GM19099 (cell line): ENCODE results near the gene PLOD3.

Experiments used
- POLR2A ChIP-seq: IDR thresholded peaks from 3 replicates; pipeline ENCODE4 v1.6.1; 2011; ENCODE audit warnings: low read depth; ENCODE audit not compliant: insufficient read length; ENCODE audit errors: extremely low read depth

The PLOD3 gene

DNA sequence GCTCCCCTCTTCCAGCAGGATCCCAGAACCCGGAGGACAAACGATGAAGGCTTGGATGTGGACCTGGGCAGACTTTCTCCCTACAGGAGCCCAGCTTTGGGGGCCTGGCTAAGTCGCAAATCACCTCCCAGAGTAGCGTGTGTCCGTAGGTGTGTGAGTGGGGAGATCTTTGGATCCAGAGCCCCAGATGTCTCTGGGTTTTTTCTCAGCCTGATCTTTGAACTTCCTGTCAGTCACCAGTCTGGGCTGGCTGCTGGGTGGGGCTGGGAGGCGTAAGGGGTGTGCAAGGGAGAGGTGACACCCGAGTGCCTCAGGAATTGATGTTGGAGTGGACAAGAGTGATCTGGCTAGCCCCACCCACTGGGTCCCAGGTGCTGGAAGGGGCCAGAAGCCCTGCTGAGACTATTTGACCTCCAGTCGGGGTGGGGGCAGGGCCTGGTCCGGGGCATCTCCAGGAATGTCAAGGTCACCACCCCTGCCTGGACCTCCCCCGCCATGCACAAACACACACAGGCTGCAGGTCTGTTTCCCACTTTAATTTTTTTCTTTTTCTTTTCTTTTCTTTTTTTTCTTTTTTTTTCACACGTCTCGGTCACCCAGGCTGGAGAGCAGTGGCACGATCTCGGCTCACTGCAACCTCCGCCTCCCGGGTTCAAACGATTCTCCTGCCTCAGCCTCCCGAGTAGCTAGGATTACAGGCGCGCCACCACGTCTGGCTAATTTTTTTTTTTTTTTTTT lies 16.4 kb downstream of the PLOD3 start, which contains the start of gene MOGAT3:
Gene MOGAT3, minus strand, starts transcription at position 175 of the 738 bp plus-strand sequence. CDS start 182 bp downstream, outside the sequence.
- no peak for TF ChIP-seq POLR2A

GRCh38 chr7:101200504-101200861 lies 16.9 kb downstream of the PLOD3 start:
- no peak for TF ChIP-seq POLR2A

GRCh38 chr7:101198476-101198875 lies 18.9 kb downstream of the PLOD3 start:
- TF ChIP-seq POLR2A: no peak

GRCh38 chr7:101197991-101198390 lies 19.4 kb downstream of the PLOD3 start:
- TF ChIP-seq POLR2A: no peak

- no peak for TF ChIP-seq POLR2A
Observed at GRCh38 chr7:101195884-101196283, 21.5 kb downstream of the PLOD3 start.

GRCh38 chr7:101189109-101189508 lies 28.3 kb downstream of the PLOD3 start:
- TF ChIP-seq POLR2A: no peak

DNA sequence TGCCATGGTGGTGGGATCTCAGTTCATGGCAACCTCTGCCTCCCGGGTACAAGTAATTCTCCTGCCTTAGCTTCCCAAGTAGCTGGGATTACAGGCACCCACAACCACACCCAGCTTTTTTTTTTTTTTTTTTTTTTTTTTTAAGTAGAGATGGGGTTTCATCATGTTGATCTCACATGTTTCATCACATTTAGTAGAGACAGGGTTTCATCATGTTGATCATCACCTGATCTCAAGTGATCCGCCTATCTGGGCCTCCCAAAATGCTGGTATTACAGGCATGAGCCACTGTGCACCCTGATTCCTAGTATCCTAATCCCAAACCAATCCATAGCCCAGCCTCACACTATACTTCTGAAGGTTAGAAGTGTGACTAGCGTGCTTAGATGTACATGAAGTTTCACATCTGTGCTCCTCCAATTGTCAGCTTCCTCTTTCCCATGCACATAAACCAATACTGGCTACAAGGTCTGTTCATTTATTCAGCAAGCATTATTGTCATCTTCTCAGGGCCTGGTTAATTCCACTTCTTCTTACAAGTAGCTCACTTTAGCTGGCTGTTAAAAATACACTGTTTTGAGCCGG lies 30.4 kb downstream of the PLOD3 start:
- no peak for TF ChIP-seq POLR2A

- TF ChIP-seq POLR2A: no peak
Observed at GRCh38 chr7:101186194-101186593, 31.2 kb downstream of the PLOD3 start.

DNA sequence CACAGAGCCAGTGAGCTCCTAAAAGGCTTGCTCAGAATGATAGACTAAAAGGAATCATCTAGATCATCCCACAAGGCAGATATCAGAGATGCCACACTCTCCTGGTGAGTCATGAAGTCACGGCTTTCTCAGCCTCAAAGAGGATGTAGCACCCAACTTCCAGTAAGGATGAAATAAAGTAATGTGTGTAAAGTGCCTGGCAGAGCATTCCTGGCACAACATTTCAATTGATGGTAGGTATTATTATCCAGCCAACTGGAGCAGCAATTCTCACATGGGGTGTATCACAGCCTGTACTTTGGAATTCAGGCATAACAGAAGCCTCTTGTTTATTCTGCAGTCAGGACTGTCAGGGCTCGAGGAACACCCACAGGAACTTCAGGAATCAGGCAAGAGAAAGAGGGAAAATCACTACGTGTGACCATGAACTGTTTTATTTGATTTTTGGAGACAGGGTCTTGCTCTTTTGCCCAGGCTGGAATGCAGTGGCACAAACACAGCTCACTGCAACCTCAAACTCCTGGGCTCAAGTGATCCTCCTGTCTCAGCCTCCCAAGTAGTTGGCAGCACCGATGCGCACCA lies 32.0 kb downstream of the PLOD3 start:
- TF ChIP-seq POLR2A: no peak

DNA sequence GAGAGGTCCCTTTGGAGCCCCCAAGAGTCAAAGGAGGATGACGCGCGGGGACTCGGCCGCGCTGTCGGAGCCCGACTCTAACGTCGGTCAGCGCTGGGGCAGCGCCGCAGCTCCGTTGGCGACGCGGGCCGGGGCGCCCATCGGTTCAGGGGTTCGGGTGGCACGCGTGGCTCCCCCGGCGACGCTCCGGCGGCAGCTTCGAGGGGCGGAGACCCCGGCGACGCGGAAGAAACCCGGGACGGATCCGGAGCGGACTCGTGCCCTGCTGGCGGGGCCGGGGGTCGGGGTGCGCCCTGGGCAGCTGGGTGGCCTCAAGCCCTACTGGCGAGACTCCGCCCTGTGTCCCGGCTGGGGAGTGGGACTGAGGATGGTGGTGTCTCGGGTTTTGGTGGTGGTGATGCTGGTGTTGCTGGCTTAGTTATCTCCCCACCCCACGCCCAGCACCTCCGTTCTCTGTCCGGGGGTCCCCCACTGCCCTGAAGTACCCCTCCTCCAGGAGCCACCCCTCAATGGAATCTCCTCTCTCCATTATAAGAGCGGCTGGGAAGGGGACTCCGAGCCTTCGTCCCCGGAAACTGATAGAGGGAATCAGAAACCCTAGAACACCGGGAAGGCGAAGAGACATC lies 37.1 kb downstream of the PLOD3 start, which contains the start of gene NAT16:
Gene NAT16, minus strand, starts transcription at position 164 of the 626 bp plus-strand sequence. CDS start 5,486 bp downstream, outside the sequence.
- TF ChIP-seq POLR2A: no peak

GRCh38 chr7:101179713-101180112 lies 37.7 kb downstream of the PLOD3 start:
- no peak for TF ChIP-seq POLR2A

DNA sequence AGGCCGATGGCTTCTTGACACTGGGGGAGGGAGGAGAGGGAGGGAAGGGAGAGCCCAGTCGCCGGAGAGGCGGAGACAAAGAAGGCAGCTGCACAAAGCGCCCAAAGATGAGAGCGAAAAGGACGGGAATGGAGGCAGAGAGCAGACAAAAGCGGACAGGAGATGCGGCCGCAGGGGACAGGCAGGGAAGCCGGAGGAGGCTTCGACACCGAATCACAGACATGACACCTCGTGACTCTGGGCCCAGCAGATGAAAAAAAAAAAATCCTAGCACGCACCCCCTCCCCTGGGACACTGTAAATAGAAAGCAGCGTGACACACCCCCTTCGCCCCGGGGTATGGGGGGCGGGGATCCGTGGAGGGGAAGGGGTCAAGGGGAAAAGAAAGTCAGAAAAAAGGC lies 38.3 kb downstream of the PLOD3 start:
- TF ChIP-seq POLR2A: no peak

DNA sequence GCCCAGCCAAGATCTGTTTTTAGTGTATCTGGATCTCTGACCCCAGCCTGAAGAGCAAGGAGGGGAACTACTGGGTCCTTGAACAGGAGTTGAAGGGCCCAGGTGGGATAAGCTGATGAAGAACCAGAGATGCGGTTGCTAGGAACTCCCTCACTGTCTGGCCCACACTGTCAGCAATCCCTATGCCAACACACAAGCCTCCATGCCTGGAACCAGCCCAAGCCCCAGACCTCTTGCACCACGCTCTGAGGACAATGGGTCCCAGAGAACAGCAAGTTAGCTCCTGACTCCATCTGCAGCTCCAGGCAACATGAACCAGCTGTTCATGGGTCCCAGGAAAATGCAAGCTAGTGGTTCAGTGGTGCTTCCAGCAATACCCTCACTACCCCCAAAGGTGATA lies 39.7 kb downstream of the PLOD3 start:
- no peak for TF ChIP-seq POLR2A

DNA sequence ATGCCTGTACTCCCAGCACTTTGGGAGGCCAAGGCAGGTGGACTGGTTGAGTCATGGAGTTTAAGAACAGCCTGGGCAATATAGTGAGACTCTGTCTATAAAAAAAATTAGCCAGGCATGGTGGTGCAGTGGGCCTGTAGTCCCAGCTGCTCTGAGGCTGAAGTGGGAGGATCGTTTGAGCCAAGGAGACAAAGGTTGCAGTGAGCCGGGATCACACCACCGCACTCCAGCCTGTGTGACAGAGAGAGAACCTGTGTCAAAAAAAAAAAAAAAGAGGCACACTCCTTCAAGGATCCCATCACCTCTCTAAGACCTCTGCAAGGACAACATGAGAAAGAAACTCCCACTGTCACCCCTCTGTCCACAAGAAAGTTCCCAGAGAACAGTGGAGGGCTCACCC lies 41.7 kb downstream of the PLOD3 start:
- no peak for TF ChIP-seq POLR2A

GRCh38 chr7:101174322-101174854 lies 43.0 kb downstream of the PLOD3 start:
- no peak for TF ChIP-seq POLR2A

- no peak for TF ChIP-seq POLR2A
Observed at GRCh38 chr7:101173752-101174244, 43.6 kb downstream of the PLOD3 start.
